Adipose tissue (tissue), 3 donors: ENCODE data around the gene KCNA10. TPM values are rescaled to one million over a fixed set of nuclear protein-coding genes. Genes with fewer than 3 reads are reported as not detected.

Experiments used
- H3K27ac ChIP-seq: one replicate; pipeline ENCODE4 v1.5.1; 2013; ENCODE audit warnings: low read depth, low read length
- WGBS, 3 donors: extraction: QIAGEN DNeasy Blood & Tissue Kit; methylation state at CpG; one replicate each; pipeline ENCODE4 v1.1.7; 2013; 5-methylcytosine and 5-hydroxymethylcytosine counted together
- polyA plus RNA-seq, 3 donors: library from polyadenylated mRNA; stranded (reverse); fragments of 200-250 nt; gene quantifications; one replicate each; pipeline ENCODE4 v1.2.3, GENCODE V29; 2013
- donor health status: healthy with polysubstance abuse.
- donor health status: Bipolar disorder and iron deficiency.
- donor health status: healthy.

KCNA10 gene
- polyA plus RNA-seq, result not detected

GRCh38 chr1:110519125-110519810 is at the start of gene KCNA10:
TSS of gene KCNA10 (minus strand) at chr1:110519175. CDS start at chr1:110518787, 388 bp downstream.
- H3K27ac ChIP-seq, result no peak within 1 kb of the TSS
- WGBS, 3 donors, result 49 to 69% (median 60%) methylated on average over 9 of the region's 9 CpGs

- WGBS, 3 donors, result 59 to 87% (median 78%) methylated on average over 3 of the region's 3 CpGs
- no peak overlapping the region for H3K27ac ChIP-seq
Observed at GRCh38 chr1:110566836-110567235, 47.9 kb upstream of the KCNA10 start.

GRCh38 chr1:110565565-110565964 is 46.6 kb upstream of the KCNA10 start:
- H3K27ac ChIP-seq, result no peak overlapping the region
- 67 to 80% (median 73%) methylated on average over 1 of the region's 1 CpG for WGBS, 3 donors

- whole genome bisulfite sequencing, 3 donors, result 73 to 79% (median 77%) methylated on average over 4 of the region's 4 CpGs
- no peak overlapping the region for H3K27ac ChIP-seq
Observed at GRCh38 chr1:110563089-110563488, 44.1 kb upstream of the KCNA10 start.

GRCh38 chr1:110561596-110561995 is 42.6 kb upstream of the KCNA10 start:
- no peak overlapping the region for H3K27ac ChIP-seq
- WGBS, 3 donors, result 69 to 74% (median 72%) methylated on average over 7 of the region's 7 CpGs

- no peak overlapping the region for H3K27ac ChIP-seq
- WGBS, 3 donors, result 44 to 51% (median 45%) methylated on average over 4 of the region's 4 CpGs
Observed at GRCh38 chr1:110559157-110559556, 40.2 kb upstream of the KCNA10 start.

- WGBS, 3 donors, result 54 to 83% (median 78%) methylated on average over 3 of the region's 3 CpGs
- no peak overlapping the region for H3K27ac ChIP-seq
Observed at GRCh38 chr1:110557481-110557880, 38.5 kb upstream of the KCNA10 start.

- H3K27ac ChIP-seq, result no peak overlapping the region
- 49 to 51% (median 50%) methylated on average over 5 of the region's 5 CpGs for WGBS, 3 donors
Observed at GRCh38 chr1:110556471-110556807, 37.5 kb upstream of the KCNA10 start.

GRCh38 chr1:110555807-110556470 is 37.0 kb upstream of the KCNA10 start:
- 37 to 47% (median 41%) methylated on average over 11 of the region's 11 CpGs for WGBS, 3 donors
- no peak overlapping the region for H3K27ac ChIP-seq

- no peak overlapping the region for H3K27ac ChIP-seq
- 8 to 10% (median 9%) methylated on average over 52 to 53 of the region's 53 CpGs for WGBS, 3 donors
Observed at GRCh38 chr1:110554871-110555801, 36.2 kb upstream of the KCNA10 start.

- WGBS, 3 donors, result 73 to 100% (median 79%) methylated on average over 1 of the region's 1 CpG
- no peak overlapping the region for H3K27ac ChIP-seq
Observed at GRCh38 chr1:110551278-110551809, 32.4 kb upstream of the KCNA10 start.

- no peak overlapping the region for H3K27ac ChIP-seq
- 42 to 66% (median 66%) methylated on average over 2 of the region's 2 CpGs for WGBS, 3 donors
Observed at GRCh38 chr1:110549831-110550230, 30.9 kb upstream of the KCNA10 start.

GRCh38 chr1:110548381-110548780 is 29.4 kb upstream of the KCNA10 start:
- H3K27ac ChIP-seq, result no peak overlapping the region
- WGBS, 3 donors, result 49 to 71% (median 56%) methylated on average over 4 of the region's 4 CpGs

- H3K27ac ChIP-seq, result no peak overlapping the region
- WGBS, 3 donors, result 57 to 65% (median 63%) methylated on average over 2 of the region's 2 CpGs
Observed at GRCh38 chr1:110547017-110547416, 28.0 kb upstream of the KCNA10 start.

- WGBS, 3 donors, result 40 to 52% (median 45%) methylated on average over 2 of the region's 2 CpGs
Observed at GRCh38 chr1:110545492-110545891, 26.5 kb upstream of the KCNA10 start.

GRCh38 chr1:110544753-110545152 is 25.8 kb upstream of the KCNA10 start:
- no peak overlapping the region for H3K27ac ChIP-seq
- 53 to 67% (median 64%) methylated on average over 3 of the region's 3 CpGs for WGBS, 3 donors

More at GRCh38 chr1:110545492-110545891, 26.5 kb upstream of the KCNA10 start:
- H3K27ac ChIP-seq, result no peak overlapping the region

- 47 to 57% (median 57%) methylated on average over 4 of the region's 4 CpGs for WGBS, 3 donors
- H3K27ac ChIP-seq, result no peak overlapping the region
Observed at GRCh38 chr1:110542725-110543124, 23.8 kb upstream of the KCNA10 start.

- WGBS, 3 donors, result 4 to 57% (median 36%) methylated on average over 1 of the region's 1 CpG
- no peak overlapping the region for H3K27ac ChIP-seq
Observed at GRCh38 chr1:110541906-110542395, 23.0 kb upstream of the KCNA10 start.
